Loucy (cell line): ENCODE measurements around the gene TBCD.

Source experiments
- H2AFZ ChIP-seq: fragments of 200-600 bp; sonication (generic); 2 replicates; pipeline ENCODE4 v1.6.0; 2016; ENCODE audit warnings: antibody characterized with exemption, mild to moderate bottlenecking, low read length, moderate library complexity
- H3F3A ChIP-seq: fragments of 200-600 bp; 2 replicates; pipeline ENCODE4 v1.6.0; 2016; ENCODE audit warnings: antibody characterized with exemption, low read depth, mild to moderate bottlenecking
- H3K27me3 ChIP-seq: fragments of 200-600 bp; sonication (generic); 2 replicates; pipeline ENCODE4 v1.6.1; 2014; ENCODE audit warnings: low read length, mild to moderate bottlenecking; ENCODE audit not compliant: insufficient read depth, poor library complexity, severe bottlenecking
- H3K36me3 ChIP-seq: fragments of 200-600 bp; sonication (generic); 2 replicates; pipeline ENCODE4 v1.6.1; 2016; ENCODE audit warnings: low read length; ENCODE audit not compliant: insufficient read depth
- H3K4me1 ChIP-seq: fragments of 200-600 bp; sonication (generic); 2 replicates; pipeline ENCODE4 v1.5.1; 2014; ENCODE audit warnings: low read length, mild to moderate bottlenecking; ENCODE audit not compliant: insufficient read depth, poor library complexity, severe bottlenecking
- H3K4me2 ChIP-seq: fragments of 200-600 bp; sonication (generic); 2 replicates; pipeline ENCODE4 v1.6.0; 2014; ENCODE audit warnings: antibody characterized with exemption, low read length, low read depth, mild to moderate bottlenecking; ENCODE audit not compliant: poor library complexity, severe bottlenecking
- H3K4me3 ChIP-seq: fragments of 200-600 bp; sonication (generic); 2 replicates; pipeline ENCODE4 v1.5.1; 2014; ENCODE audit warnings: low read length, mild to moderate bottlenecking, mixed read lengths; ENCODE audit not compliant: poor library complexity, severe bottlenecking
- H3K79me2 ChIP-seq: fragments of 200-600 bp; sonication (generic); 2 replicates; pipeline ENCODE4 v1.6.1; 2014; ENCODE audit warnings: low read length; ENCODE audit not compliant: insufficient read depth
- H3K9ac ChIP-seq: fragments of 200-600 bp; sonication (generic); 2 replicates; pipeline ENCODE4 v1.6.0; 2014; ENCODE audit warnings: mild to moderate bottlenecking, low read depth, low read length, moderate library complexity; ENCODE audit not compliant: poor library complexity, severe bottlenecking
- H3K9me2 ChIP-seq: fragments of 200-600 bp; sonication (generic); replicated peaks from 2 replicates; pipeline ENCODE4 v1.6.1; 2016; ENCODE audit warnings: low read depth, low read length, mixed read lengths
- H3K9me3 ChIP-seq: fragments of 200-600 bp; sonication (generic); 2 replicates; pipeline ENCODE4 v1.6.1; 2014; ENCODE audit warnings: mild to moderate bottlenecking, antibody characterized with exemption, low read length, low read depth; ENCODE audit not compliant: insufficient read depth
- H4K20me1 ChIP-seq: fragments of 200-600 bp; sonication (generic); 2 replicates; pipeline ENCODE4 v1.6.0; 2014; ENCODE audit warnings: antibody characterized with exemption, low read length, mild to moderate bottlenecking; ENCODE audit not compliant: insufficient read depth, poor library complexity, severe bottlenecking
- EZH2phosphoT487 ChIP-seq: fragments of 200-600 bp; IDR thresholded peaks from 2 replicates; pipeline ENCODE4 v1.6.1; 2018; ENCODE audit warnings: antibody characterized with exemption, mild to moderate bottlenecking, moderate library complexity, borderline replicate concordance
- TF ChIP-seq, protein P1 (sequence below): fragments of 200-600 bp; sonication (generic); conservative IDR thresholded peaks from 2 replicates; pipeline ENCODE4 v1.5.1; 2014; ENCODE audit warnings: mild to moderate bottlenecking, antibody characterized with exemption, low read length

The TBCD gene

DNA sequence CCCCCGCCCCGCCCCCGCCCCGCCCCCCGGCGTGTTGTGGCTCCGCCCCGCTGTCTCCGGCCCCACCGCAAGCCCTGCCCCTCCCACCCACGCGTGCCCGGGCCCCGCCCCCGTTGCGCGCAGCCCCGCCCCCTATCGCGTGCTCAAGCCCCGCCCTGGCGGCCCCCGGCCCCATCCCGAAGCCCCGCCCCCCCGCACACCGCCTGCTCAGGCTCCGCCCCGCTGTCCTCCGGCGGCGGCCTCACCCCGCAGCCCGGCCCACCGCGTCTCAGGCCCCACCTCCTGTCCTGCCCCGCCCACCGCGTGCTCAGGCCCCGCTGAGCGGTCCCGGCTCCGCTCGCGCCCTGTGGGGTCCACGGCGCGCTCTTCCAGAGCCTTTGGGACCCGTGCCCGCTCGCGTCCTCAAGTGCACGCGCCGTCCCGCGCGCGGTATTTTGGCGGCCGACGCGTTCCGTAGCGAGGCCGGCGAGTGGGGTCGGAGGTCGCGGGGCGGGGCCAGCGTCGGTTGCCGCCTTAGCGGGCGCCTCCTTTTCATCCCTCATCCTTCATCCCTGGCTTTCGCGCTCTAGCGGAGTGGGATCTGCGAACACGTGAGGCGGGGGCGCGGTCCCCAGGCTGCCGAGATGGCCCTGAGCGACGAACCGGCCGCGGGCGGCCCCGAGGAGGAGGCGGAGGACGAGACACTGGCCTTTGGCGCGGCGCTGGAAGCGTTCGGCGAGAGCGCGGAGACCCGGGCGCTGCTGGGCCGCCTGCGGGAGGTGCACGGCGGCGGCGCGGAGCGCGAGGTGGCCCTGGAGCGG lies at the start of gene TBCD:
Gene TBCD, plus strand, starts transcription at position 495 of the 800 bp plus-strand sequence. Its CDS starts 129 bp downstream, at position 624.
- peaks cover 2% of the 10 kb centered on the region; the same call in 1 of the 2 replicates for H3K36me3 ChIP-seq
- H3K4me1 ChIP-seq, result peaks cover 38% of the 10 kb centered on the region
- no peaks in the 10 kb centered on the region for H3K9me2 ChIP-seq
- H4K20me1 ChIP-seq, result peaks cover 17% of the 10 kb centered on the region
- no peak for TF ChIP-seq EZH2phosphoT487
- TF ChIP-seq, protein P1, sequence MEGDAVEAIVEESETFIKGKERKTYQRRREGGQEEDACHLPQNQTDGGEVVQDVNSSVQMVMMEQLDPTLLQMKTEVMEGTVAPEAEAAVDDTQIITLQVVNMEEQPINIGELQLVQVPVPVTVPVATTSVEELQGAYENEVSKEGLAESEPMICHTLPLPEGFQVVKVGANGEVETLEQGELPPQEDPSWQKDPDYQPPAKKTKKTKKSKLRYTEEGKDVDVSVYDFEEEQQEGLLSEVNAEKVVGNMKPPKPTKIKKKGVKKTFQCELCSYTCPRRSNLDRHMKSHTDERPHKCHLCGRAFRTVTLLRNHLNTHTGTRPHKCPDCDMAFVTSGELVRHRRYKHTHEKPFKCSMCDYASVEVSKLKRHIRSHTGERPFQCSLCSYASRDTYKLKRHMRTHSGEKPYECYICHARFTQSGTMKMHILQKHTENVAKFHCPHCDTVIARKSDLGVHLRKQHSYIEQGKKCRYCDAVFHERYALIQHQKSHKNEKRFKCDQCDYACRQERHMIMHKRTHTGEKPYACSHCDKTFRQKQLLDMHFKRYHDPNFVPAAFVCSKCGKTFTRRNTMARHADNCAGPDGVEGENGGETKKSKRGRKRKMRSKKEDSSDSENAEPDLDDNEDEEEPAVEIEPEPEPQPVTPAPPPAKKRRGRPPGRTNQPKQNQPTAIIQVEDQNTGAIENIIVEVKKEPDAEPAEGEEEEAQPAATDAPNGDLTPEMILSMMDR, result no peak
- H3F3A ChIP-seq, result peaks cover 5% of the 10 kb centered on the region; the same call in 1 of the 2 replicates
- H3K27me3 ChIP-seq, result no peaks in the 10 kb centered on the region
- peak within 1 kb of the TSS; percentile 99 for H3K4me2 ChIP-seq
- H3K4me3 ChIP-seq, result peak within 1 kb of the TSS; percentile 98
- peak within 1 kb of the TSS; percentile 85 for H3K9ac ChIP-seq
- peaks cover 43% of the 10 kb centered on the region for H3K79me2 ChIP-seq
- peak within 1 kb of the TSS; percentile 97 for H2AFZ ChIP-seq
- no peaks in the 10 kb centered on the region for H3K9me3 ChIP-seq

DNA sequence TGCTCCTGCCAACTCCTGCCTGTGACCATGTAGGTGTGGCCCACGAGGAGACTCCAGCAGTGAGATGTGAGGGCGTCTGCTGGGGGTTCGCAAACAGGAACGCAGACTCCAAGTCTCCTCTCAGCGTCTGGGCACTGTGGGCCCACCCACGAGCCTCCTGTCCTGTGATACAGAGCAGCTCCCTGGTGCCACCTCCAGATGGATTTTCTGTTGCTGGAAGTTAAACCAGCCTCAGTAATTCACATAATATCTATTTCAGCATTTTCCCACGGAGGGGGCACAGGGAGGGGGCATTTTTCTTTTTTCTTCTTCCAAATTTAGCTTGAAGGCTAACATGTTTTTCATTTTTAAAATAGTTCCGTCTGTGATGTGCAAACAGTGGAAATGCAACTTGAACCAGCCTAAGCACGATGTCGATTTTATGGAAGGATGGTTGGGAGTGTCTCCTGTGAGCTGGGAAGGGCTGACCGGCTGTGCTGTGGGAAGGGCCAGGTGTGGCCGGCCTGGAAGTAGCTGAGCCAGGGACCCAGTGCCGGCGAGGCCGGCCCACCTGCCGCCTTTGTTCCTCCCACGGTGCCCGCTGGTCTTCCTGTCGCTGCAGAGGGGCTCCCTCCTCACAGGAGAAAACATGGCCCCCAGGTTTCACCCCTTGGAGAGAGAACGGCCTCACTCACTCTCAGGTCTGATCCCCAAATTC lies 49.5 kb upstream of the TBCD start:
- Histone ChIP-seq H3K9me3 (no peaks in the 10 kb centered on the region), H2AFZ (no peak overlapping the region), H3K79me2 (no peaks in the 10 kb centered on the region), H3K4me3 (no peak overlapping the region), H4K20me1 (no peaks in the 10 kb centered on the region), H3F3A (no peaks in the 10 kb centered on the region), H3K4me1 (no peaks in the 10 kb centered on the region), H3K9ac (no peak overlapping the region), H3K4me2 (no peak overlapping the region), H3K36me3 (no peaks in the 10 kb centered on the region), H3K9me2 (no peaks in the 10 kb centered on the region), H3K27me3 (no peaks in the 10 kb centered on the region)
- TF ChIP-seq, protein P1, result no peak
- no peak for TF ChIP-seq EZH2phosphoT487

DNA sequence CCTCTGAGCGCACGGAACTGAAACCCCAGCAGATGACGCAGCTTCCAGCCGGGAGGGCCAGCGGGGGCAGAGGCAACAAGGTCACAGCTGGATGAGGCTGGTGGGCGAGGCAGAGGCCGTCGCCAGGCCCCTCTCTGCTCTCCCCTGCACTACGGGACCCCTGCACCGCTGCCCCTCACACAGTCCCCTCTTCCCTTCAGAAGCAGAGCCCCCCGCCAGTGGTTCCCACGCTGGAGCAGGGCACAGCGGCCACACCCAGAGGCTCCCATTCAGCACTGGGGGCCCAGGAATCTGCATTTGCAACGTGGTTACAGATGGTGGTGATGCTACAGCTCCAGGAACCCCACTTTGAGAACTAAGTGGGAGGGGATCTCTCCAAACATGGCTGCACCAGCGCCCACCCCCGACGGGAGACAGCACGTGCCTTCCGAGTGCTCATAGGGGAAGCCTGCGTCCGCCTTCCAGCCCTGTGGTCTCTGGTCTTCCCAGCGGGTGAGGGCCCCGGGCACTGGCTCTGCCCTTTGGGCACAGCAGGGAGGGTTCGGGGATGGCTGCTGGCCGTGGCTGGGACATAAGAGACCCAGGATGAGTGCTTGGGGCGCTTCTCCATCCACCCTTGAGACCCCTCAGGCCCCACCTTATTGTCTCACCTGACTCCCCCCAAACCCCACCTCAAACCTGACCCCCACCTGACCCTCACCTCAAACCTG lies 48.7 kb upstream of the TBCD start:
- Histone ChIP-seq H3K4me2 (no peak overlapping the region), H3K9me2 (no peaks in the 10 kb centered on the region), H3K9me3 (no peaks in the 10 kb centered on the region), H3K27me3 (no peaks in the 10 kb centered on the region), H3K4me3 (no peak overlapping the region), H3F3A (no peaks in the 10 kb centered on the region), H3K79me2 (no peaks in the 10 kb centered on the region), H2AFZ (no peak overlapping the region), H3K9ac (no peak overlapping the region), H3K36me3 (no peaks in the 10 kb centered on the region), H4K20me1 (no peaks in the 10 kb centered on the region), H3K4me1 (no peaks in the 10 kb centered on the region)
- no peak for TF ChIP-seq EZH2phosphoT487
- TF ChIP-seq, protein P1, result no peak
